ENCODE measurements around the gene CHCHD3.

GRCh38 chr7:133102276-133103060 lies 20.6 kb upstream of the CHCHD3 start:
- TF ChIP-seq CTCF (IDR thresholded peaks at IDR 0.05) (no peak), POLR2A (IDR thresholded peaks at IDR 0.05) (no peak)
